Islet of Langerhans (tissue), 1 donor: ENCODE results near the gene UPK3A.
A peak's percentile ranks its signal among the peaks of the same experiment; 100 is the strongest.

Experiments used
- FAIRE-seq: peaks from one replicate; lab custom pipeline; 2011; peaks lifted over from hg19 to GRCh38; lab: Jason Lieb, UNC

The UPK3A gene

DNA sequence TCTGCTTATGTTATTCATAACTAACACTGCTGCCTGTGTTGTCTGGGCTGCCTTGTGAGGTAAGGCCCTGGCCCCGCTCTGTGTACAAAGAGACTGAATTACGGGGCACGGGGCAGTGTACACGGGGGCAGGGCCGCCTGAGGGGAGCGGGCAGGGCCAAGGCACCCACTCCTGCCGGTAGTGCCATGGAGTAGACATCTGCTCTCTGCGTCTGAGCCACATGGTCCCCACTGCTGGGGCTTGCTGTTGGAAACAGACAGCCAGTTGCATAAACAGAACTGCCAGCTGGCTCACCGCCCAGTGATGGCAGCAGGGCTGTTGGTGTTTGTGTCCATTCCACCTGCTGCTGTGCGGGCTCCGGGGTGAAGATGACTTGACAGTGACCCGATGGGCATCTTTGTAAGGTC, 44.8 kb downstream of the UPK3A start:
- FAIRE-seq = no peak

- no peak for FAIRE-seq
These were observed 45.8 kb downstream of the UPK3A start for GRCh38 chr22:45330548-45330947.

DNA sequence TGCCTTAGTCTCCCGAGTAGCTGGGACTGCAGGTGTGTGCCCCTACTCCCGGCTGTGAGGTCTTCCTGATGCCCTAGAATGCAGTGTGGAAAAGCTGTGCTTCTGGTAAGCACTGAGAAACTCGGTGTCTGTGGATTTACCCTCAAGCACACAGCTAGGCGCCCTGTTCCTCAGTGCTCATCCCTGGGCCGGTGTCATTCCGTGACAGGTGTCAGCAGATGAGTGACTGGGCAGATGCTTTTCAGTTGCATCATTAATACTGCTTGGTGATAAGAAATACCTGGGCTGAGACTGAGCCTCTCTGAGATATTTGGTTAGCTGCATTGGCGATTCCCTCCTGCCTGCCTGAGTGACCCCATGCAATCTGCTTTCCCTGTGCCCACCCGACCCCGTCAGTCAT, 46.7 kb downstream of the UPK3A start:
- no peak for FAIRE-seq

- FAIRE-seq = no peak
These were observed 47.3 kb downstream of the UPK3A start for GRCh38 chr22:45332001-45332400.

DNA sequence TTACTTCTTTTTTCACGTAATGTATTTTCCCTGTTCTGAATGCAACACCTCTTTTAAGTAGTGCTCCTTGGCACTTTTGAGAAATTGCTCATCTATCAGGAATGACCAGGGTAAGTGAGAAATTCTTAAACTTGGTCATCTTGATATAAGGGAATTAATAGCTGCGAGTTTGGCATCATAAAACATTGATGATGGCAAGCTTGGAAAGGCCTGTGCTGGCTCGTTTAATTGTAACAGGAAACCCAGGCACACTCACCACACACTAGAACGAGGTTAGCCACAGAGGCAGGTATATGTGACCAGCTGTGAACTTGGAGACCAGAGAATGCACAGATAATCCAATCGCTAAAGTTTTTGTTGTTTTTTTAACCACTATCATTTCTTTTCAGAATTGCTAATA, 49.3 kb downstream of the UPK3A start:
- no peak for FAIRE-seq

DNA sequence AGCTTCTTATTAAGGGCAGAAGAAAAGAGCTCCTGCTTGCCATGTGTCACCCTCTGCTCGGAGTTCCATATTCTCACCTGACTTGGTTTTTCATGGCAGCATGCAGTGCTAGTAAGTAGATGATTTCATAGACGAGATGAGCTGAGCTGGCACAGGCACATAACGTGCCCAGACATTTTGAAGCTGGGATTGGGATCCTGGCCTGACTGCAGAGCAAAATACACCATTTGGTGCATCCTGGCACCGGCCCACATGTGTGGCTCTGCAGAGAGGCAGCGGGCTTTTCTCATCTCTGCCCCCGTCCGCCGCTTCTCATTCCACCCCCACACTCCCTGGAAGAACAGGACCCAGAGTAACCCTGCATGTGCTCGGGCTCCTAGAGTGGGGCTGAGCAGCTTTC, 49.8 kb downstream of the UPK3A start:
- FAIRE-seq = no peak

GRCh38 chr22:45335021-45335818, 50.5 kb downstream of the UPK3A start:
- FAIRE-seq = no peak

- no peak for FAIRE-seq
These were observed 51.2 kb downstream of the UPK3A start for GRCh38 chr22:45335854-45336522.

GRCh38 chr22:45336971-45337431, 52.3 kb downstream of the UPK3A start:
- FAIRE-seq = peak; percentile 90

GRCh38 chr22:45337536-45337935, 52.8 kb downstream of the UPK3A start:
- FAIRE-seq = no peak

DNA sequence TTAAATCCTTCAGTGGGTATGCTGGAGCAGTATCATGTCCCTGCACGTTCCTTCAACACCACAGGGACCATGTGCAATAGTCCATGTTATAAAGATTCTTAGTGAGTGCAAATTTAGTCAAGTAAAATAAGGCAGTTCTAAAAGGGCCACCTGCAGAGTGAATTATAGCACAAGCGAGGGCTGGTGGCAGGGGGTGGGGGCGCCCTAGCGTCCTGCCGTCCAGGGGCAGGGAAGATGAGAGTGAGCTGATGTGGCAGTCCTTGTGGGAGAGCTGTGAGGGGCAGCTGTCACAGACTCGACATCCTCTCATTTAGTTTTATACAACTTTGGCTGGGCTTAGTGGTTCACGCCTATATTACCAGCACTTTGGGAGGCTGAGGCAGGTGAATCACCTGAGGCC, 54.0 kb downstream of the UPK3A start:
- no peak for FAIRE-seq

DNA sequence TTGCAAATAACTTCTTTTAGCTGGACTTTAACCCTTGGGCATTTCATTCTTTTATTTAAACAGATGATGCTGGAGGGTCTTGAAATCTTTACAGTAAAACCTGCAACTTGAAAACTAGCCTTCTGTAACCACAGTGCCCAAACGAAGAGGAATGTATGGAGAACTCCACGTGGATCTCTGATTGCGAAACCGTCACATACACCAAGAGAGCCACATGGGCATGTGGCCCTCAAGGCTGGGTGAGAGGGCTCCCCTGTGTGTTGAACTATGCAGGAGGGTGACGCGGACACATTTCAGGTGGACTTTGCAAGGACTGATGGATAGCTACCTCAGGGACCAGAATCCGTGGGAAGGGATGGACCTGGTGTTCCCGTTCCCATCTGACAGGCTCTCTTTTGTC, 55.6 kb downstream of the UPK3A start:
- FAIRE-seq = no peak

DNA sequence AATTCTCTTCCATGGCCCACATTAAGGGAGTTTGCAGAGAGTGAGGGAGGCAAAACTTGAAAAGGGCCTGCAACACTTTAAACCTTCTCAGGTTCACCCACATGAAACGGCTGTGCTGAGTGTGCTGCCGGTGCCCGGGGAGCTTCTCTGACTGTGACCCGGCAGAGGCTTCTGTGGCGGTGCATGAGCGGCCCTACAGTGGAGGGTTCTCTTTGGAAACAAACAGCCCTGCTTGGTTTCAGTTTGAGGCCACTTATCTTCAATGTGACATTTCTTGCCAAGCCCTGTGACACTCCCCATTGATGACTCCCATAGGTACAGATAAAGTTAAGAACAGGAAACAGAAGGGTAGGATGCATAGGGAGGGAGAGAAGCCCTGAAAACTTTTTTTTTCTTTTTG, 56.7 kb downstream of the UPK3A start:
- no peak for FAIRE-seq

- no peak for FAIRE-seq
These were observed 58.4 kb downstream of the UPK3A start for GRCh38 chr22:45343143-45343542.

DNA sequence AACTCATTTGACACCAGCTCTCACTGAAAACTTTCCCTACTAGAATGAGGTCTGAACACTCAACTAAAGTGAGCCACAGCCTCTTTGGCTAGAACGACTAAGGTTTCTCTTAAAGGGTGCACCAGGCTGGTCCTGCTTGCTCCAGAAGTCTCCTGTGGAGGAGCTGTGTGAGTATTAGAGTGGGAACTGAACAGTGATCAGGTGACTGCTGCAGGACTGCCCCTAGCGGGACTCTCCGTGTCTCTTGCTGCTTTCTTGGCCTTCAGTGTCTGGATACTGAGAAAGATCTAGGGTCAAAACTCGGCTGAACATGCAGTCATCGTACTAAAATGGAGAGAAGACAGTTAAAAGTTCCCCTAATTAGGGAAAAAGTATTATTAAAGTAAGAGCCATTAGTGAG, 59.6 kb downstream of the UPK3A start:
- no peak for FAIRE-seq
